ENCODE measurements around the gene FRAS1. TPM values are rescaled to one million over a fixed set of nuclear protein-coding genes. Genes with fewer than 3 reads are reported as not detected.

The FRAS1 gene
- total and polyA plus RNA-seq, 9 of the 15 experiments (the other 6 are each of a cell fraction or from before 2014, with no cell fraction given) = under 0.01 to 0.11 (median 0.04) TPM; not detected in 2

DNA sequence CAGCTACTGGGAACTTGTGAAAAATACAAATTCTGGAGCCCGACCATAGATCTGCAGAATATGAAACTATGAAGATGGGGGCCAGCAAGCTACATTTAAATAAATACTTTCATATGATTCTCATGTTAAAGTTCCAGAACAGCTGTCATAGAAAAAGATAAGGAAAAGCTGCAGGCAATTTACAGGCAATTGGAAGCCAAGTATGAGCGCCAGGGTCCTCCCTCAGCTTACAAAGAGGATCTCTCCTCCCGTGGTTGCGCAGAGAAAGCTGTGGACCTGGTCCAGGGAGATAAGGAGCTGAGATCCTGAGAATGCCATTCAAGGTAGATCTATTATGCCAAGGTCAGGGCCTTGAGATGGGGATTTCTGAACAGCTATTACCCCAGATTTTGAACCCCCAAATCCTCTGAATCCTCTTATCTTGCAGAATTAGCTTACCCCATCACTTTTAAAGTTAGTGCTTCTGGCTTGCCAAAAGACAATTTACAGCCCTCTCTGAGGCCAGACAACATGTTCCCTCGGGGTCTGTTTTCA, 25.6 kb upstream of the FRAS1 start (continued):
- TF ChIP-seq, protein P1, sequence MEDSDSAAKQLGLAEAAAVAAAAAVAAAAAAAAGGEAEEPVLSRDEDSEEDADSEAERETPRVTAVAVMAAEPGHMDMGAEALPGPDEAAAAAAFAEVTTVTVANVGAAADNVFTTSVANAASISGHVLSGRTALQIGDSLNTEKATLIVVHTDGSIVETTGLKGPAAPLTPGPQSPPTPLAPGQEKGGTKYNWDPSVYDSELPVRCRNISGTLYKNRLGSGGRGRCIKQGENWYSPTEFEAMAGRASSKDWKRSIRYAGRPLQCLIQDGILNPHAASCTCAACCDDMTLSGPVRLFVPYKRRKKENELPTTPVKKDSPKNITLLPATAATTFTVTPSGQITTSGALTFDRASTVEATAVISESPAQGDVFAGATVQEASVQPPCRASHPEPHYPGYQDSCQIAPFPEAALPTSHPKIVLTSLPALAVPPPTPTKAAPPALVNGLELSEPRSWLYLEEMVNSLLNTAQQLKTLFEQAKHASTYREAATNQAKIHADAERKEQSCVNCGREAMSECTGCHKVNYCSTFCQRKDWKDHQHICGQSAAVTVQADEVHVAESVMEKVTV (CRISPR knock-in tag; IDR thresholded peaks at IDR 0.05) = no peak
- TF ChIP-seq SMARCA4 (IDR thresholded peaks at IDR 0.05) = no peak
- TF ChIP-seq SUPT5H (IDR thresholded peaks at IDR 0.05) = no peak
- TF ChIP-seq, protein P2, sequence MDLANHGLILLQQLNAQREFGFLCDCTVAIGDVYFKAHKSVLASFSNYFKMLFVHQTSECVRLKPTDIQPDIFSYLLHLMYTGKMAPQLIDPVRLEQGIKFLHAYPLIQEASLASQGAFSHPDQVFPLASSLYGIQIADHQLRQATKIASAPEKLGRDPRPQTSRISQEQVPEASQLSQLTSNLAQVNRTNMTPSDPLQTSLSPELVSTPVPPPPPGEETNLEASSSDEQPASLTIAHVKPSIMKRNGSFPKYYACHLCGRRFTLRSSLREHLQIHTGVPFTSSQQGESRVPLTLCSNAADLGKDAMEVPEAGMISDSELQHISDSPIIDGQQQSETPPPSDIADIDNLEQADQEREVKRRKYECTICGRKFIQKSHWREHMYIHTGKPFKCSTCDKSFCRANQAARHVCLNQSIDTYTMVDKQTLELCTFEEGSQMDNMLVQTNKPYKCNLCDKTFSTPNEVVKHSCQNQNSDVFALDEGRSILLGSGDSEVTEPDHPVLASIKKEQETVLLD (IDR thresholded peaks at IDR 0.05) = no peak

DNA sequence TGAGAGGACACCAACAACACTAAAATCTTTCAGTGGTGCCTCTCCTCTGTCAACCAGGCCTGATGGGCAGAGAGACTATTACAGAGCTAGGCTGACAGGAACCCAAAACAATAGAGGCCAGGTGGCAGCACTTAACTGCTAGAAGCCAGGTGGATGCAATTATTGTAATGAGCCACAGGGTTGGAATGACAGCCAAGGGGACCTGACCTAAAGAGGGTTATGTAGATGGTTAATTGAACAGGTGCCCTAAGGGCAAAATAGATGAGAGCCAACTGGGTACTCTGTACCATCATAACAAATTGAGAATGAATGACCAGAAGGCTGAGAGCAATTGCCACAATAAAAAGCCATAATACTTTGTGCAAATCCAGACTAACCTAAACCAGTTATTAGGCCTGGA, 24.7 kb upstream of the FRAS1 start:
- intact Hi-C loops (cut with micrococcal nuclease) = no loop called here
- FAIRE-seq (no peak), ATAC-seq (no peak), DNase-seq (ENCODE audit: extremely low read depth in 1 of 4, low spot score in 3 of 4) (no peak)
- TF ChIP-seq SREBF1 (IDR thresholded peaks at IDR 0.05; ENCODE audit: borderline replicate concordance, low read depth, low read length) (no peak), E2F3 (CRISPR knock-in tag; IDR thresholded peaks at IDR 0.05) (no peak)
- TF ChIP-seq, protein P3, sequence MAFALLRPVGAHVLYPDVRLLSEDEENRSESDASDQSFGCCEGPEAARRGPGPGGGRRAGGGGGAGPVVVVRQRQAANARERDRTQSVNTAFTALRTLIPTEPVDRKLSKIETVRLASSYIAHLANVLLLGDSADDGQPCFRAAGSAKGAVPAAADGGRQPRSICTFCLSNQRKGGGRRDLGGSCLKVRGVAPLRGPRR (CRISPR knock-in tag; IDR thresholded peaks at IDR 0.05) = no peak
- TF ChIP-seq, protein P4, sequence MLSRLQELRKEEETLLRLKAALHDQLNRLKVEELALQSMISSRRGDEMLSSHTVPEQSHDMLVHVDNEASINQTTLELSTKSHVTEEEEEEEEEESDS (CRISPR knock-in tag; IDR thresholded peaks at IDR 0.05) = no peak
- ChIA-PET POLR2A (no interaction called here), CTCF (ENCODE audit: low intra/inter-chr PET ratio) (no interaction called here)
- Histone ChIP-seq H3K36me3 (ENCODE audit: control insufficient read depth, insufficient read depth, low read length) (no peaks in the 10 kb centered on the region), H3K27ac (ENCODE audit: extremely low read depth, low read depth, low read length) (no peak overlapping the region), H2AFZ (ENCODE audit: low read depth, low read length) (no peak overlapping the region), H3K27me3 (ENCODE audit: control insufficient read depth in 2 of 2, insufficient read depth in 2 of 2, low read length in 2 of 2) (no peaks in the 10 kb centered on the region; a peak in 1 of 5 replicates), H3K79me2 (ENCODE audit: control insufficient read depth, insufficient read depth, low read length) (no peaks in the 10 kb centered on the region), H3K9ac (ENCODE audit: insufficient read depth in 1 of 2, low read depth in 2 of 2, low read length in 2 of 2) (no peak overlapping the region), H4K20me1 (replicated peaks; ENCODE audit: control insufficient read depth, insufficient read depth, low read length) (no peaks in the 10 kb centered on the region), H3K4me3 (no peak overlapping the region), H3K9me1 (ENCODE audit: control insufficient read depth, insufficient read depth, low read length) (no peaks in the 10 kb centered on the region), H3K4me1 (replicated peaks in 1 of 2; ENCODE audit: control insufficient read depth in 2 of 2, insufficient read depth in 2 of 2, low read length in 2 of 2) (no peaks in the 10 kb centered on the region), H3K4me2 (ENCODE audit: insufficient read depth, low read length) (no peak overlapping the region), H3K9me3 (replicated peaks; ENCODE audit: control insufficient read depth, insufficient read depth, low read depth, low read length) (no peaks in the 10 kb centered on the region)
- in situ Hi-C loops (cut with MboI) = no loop called here
- no TSS peak for BruUV-seq (replicated peaks)
